ENCODE data around the gene PRKCA.

- TF ChIP-seq CTCF (IDR thresholded peaks at IDR 0.05; ENCODE audit: low read depth, low read length) (no peak), POLR2A (IDR thresholded peaks at IDR 0.05; ENCODE audit: extremely low read depth, insufficient read length) (no peak), MYC (IDR thresholded peaks at IDR 0.05; ENCODE audit: low read depth, low read length) (no peak), MAX (IDR thresholded peaks at IDR 0.05; ENCODE audit: low read depth, low read length) (no peak)
These were observed 450.0 kb downstream of the PRKCA start for GRCh38 chr17:66752411-66752810.

Data from NB4 (cell line).